Activated CD8-positive, alpha-beta memory T cell treated with anti-CD3 and anti-CD28 coated beads, Interleukin-2, amount 10 ng/mL, durations not matched to agents 7 days and 5 days (primary cell): ENCODE data around the gene FYB1. TPM values are rescaled to one million over a fixed set of nuclear protein-coding genes. Genes with fewer than 3 reads are reported as not detected.
A peak's percentile ranks its signal among the peaks of the same experiment; 100 is the strongest.

ENCODE experiments used
- ATAC-seq: fragments of 150-1000 bp; cut with Tn5 transposase; one replicate; pipeline ENCODE4 v1.10.0; 2021; ENCODE audit warnings: moderate library complexity
- CTCF ChIA-PET: fragments of 350-600 bp; sonication (Branson Sonifier 250); formaldehyde crosslinking; loops from one replicate; lab custom pipeline; 2021; ENCODE audit warnings: antibody characterized with exemption; lab: Charles Lee
- DNase-seq: peaks from one replicate; pipeline ENCODE4 v3.0.0-alpha.2; 2020
- H3K27ac Mint-ChIP-seq: one replicate; pipeline ENCODE4 v1.8.0; 2021; ENCODE audit warnings: mild to moderate bottlenecking, mixed read lengths
- H3K27me3 Mint-ChIP-seq: one replicate; pipeline ENCODE4 v1.8.0; 2021; ENCODE audit warnings: mixed read lengths
- H3K36me3 Mint-ChIP-seq: one replicate; pipeline ENCODE4 v1.8.0; 2021; ENCODE audit warnings: mild to moderate bottlenecking, mixed read lengths
- H3K4me1 Mint-ChIP-seq: one replicate; pipeline ENCODE4 v1.8.0; 2021; ENCODE audit warnings: mixed read lengths
- H3K4me3 Mint-ChIP-seq: one replicate; pipeline ENCODE4 v1.8.0; 2021; ENCODE audit warnings: mild to moderate bottlenecking, moderate library complexity, mixed read lengths
- H3K9me3 Mint-ChIP-seq: one replicate; pipeline ENCODE4 v1.8.0; 2022; ENCODE audit warnings: low read depth, mixed read lengths
- total RNA-seq, 2 experiments: library from RNA; stranded (reverse); gene quantifications; one replicate each; pipeline ENCODE4 v1.2.3, GENCODE V29; 2021

FYB1 gene
- total RNA-seq, 2 experiments from 2014 or later, result 198 to 270 TPM

DNA sequence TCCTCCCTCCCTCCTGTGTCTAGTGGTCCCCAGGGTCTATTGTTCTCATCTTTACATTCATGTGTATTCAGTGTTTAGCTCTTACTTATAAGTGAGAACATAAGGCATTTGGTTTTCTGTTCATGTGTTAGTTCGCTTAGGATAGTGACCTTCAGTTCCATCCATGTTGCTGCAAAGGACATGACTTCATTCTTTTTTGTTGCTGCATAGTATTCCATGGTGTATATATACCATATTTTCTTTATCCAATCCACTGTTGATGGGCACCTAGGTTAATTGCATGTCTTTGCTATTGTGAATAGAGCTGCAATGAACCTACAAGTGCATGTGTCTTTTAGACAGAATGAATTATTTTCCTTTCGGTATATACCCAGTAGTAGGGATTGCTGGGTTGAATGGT, 46.8 kb downstream of the FYB1 start:
- no peak for ATAC-seq
- Mint-ChIP-seq H3K4me3 (no peak overlapping the region), H3K36me3 (peaks cover 67% of the 10 kb centered on the region), H3K9me3 (peaks cover 5% of the 10 kb centered on the region), H3K4me1 (peaks cover 90% of the 10 kb centered on the region), H3K27ac (no peak overlapping the region), H3K27me3 (no peaks in the 10 kb centered on the region)
- CTCF ChIA-PET, result interaction anchor here (0.7 to 2.9 kb wide), 3 partner anchors 8 to 44 kb away, joined by 3 to 14 read pairs (median 3); no protein-coding TSS in a partner anchor
- no peak for DNase-seq

- CTCF ChIA-PET, result interaction anchor here (1.0 kb wide), 1 partner anchor 25 kb away, joined by 3 read pairs; no protein-coding TSS in a partner anchor
- Mint-ChIP-seq H3K4me1 (peaks cover 90% of the 10 kb centered on the region), H3K4me3 (no peak overlapping the region), H3K36me3 (peaks cover 73% of the 10 kb centered on the region), H3K9me3 (peaks cover 5% of the 10 kb centered on the region), H3K27ac (peak overlapping the region; percentile 57), H3K27me3 (no peaks in the 10 kb centered on the region)
- DNase-seq (no peak), ATAC-seq (no peak)
Measured at GRCh38 chr5:39171647-39172046, 47.7 kb downstream of the FYB1 start.

GRCh38 chr5:39169081-39169480, 50.3 kb downstream of the FYB1 start:
- Mint-ChIP-seq H3K9me3 (peaks cover 5% of the 10 kb centered on the region), H3K4me3 (no peak overlapping the region), H3K36me3 (peaks cover 72% of the 10 kb centered on the region), H3K27me3 (no peaks in the 10 kb centered on the region), H3K27ac (peak overlapping the region; percentile 44), H3K4me1 (peaks cover 90% of the 10 kb centered on the region)
- CTCF ChIA-PET, result interaction anchor here (1.0 to 4.0 kb wide), 4 partner anchors 12 to 49 kb away, joined by 3 to 15 read pairs (median 8); no protein-coding TSS in a partner anchor
- DNase-seq, result no peak
- no peak for ATAC-seq

GRCh38 chr5:39167972-39168342, 51.4 kb downstream of the FYB1 start:
- peaks cover 90% of the 10 kb centered on the region for H3K4me1 Mint-ChIP-seq
- no peak for DNase-seq
- CTCF ChIA-PET, result interaction anchor here (2.8 to 4.0 kb wide), 2 partner anchors 14 to 50 kb away, joined by 12 to 15 read pairs; no protein-coding TSS in a partner anchor
- H3K9me3 Mint-ChIP-seq, result peaks cover 2% of the 10 kb centered on the region
- H3K27me3 Mint-ChIP-seq, result no peaks in the 10 kb centered on the region
- peak overlapping the region; percentile 83 for H3K27ac Mint-ChIP-seq
- H3K36me3 Mint-ChIP-seq, result peaks cover 64% of the 10 kb centered on the region
- H3K4me3 Mint-ChIP-seq, result peak overlapping the region; percentile 45
- ATAC-seq, result no peak

DNA sequence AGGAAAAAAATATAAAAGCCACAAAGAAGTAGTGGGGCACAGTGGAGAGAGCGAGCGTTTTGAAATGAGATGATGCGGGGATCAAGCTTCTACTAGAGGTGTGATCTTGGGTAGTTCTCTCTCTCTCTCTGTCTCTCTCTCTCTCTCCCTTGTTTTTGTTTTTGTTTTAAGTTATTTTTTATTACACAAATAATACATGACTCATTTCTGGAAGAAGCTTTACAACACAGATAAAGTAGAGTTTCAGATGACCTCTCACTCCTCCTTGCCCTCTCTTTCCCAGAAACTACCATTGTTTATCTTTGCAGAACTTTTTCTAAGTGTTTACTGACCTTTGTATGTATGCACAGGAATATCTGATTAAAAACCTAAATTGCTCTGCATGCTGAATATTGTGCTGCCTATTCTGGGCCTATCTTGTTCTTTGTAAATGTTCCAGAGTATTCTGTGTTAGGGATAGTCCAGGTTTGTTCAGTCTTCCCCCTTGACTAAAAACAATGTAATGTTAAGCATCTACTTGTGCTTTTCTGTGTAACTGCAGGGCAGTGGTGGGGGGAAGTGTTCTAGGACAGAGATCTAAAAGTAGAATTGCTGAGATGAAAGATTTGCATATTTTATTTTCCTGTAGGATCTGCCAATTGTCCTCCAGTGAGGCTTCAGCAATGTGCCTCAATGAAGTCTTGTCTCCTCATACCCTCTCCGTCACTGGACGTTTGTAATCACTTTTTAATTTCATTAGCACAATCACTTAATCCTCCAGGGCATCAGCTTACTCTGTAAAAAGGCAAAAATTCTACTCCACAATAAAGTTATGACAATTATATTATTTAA, 52.0 kb downstream of the FYB1 start:
- Mint-ChIP-seq H3K27me3 (no peaks in the 10 kb centered on the region), H3K4me3 (peak overlapping the region; percentile 45), H3K36me3 (peaks cover 58% of the 10 kb centered on the region), H3K9me3 (no peaks in the 10 kb centered on the region), H3K27ac (peak overlapping the region; percentile 83), H3K4me1 (peaks cover 85% of the 10 kb centered on the region)
- DNase-seq, result no peak
- CTCF ChIA-PET, result interaction anchor here (0.7 to 4.0 kb wide), 7 partner anchors 13 to 50 kb away, joined by 3 to 17 read pairs (median 5); no protein-coding TSS in a partner anchor
- ATAC-seq, result peak; percentile 31

DNA sequence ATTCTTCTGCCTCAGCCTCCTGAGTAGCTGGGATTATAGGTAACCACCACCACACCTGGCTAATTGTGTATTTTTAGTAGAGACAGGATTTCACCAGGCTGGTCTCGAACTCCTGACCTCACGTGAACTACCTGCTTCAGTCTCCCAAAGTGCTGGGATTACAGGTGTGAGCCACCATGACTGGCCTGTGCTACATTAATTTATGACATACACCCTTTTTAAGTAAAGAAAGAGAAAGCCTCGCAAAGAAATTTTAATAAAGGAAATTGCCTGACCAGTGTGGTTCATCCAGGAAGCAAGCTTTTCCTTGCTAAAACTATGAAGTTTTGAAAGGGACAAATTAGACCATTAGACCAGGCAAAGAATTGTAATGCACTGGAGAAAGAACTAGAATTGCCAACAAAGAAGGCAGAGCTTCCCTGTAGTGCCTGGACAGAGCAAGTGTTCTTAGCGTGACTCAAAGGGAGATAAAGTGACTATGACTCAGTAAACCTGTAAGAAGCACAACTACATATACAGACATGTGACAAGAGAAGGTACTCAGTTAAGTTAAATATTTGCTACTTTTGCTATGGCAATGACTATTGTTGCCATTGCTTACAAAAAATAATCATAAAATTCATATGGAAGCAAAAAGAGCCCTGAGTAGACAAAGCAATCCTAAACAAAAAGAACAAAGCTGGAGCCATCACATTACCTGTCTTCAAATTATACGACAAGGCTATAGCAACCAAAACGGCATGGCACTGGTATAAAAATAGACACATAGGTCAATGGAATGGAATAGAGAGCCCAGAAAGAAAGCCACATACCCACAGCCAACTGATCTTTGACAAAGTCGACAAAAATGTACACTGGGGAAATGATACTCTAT, 54.6 kb downstream of the FYB1 start:
- Mint-ChIP-seq H3K27ac (peak overlapping the region; percentile 90), H3K36me3 (peaks cover 49% of the 10 kb centered on the region), H3K4me3 (peak overlapping the region; percentile 48), H3K4me1 (peaks cover 80% of the 10 kb centered on the region), H3K9me3 (no peaks in the 10 kb centered on the region), H3K27me3 (no peaks in the 10 kb centered on the region)
- peak; percentile 93 for ATAC-seq
- CTCF ChIA-PET, result interaction anchor here (1.0 to 3.4 kb wide), 14 partner anchors 9 to 118 kb away, joined by 3 to 17 read pairs (median 6); no protein-coding TSS in a partner anchor
- DNase-seq, result peak; percentile 57

DNA sequence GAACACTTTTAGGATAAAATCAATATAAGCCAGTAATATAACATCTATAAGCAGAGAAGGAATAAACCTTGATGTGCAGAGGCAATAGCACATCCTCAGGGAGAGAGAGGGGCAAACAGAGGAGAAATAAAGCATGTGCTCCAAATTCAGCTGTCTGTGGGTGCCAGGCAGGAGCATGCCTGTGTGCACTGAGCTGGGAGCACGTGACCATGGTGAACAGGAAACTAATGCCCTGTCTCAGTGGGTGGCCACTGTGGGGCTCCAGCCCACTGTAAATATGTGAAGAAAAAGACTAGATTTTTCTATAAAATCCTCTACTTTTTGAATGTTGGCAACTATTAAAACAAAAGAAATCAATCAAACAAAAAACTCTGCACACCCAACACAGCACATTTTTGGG, 55.3 kb downstream of the FYB1 start:
- H3K27ac Mint-ChIP-seq, result peak overlapping the region; percentile 90
- CTCF ChIA-PET, result interaction anchor here (0.6 to 2.7 kb wide), 7 partner anchors 10 to 53 kb away, joined by 3 to 14 read pairs (median 10); no protein-coding TSS in a partner anchor
- peak overlapping the region; percentile 48 for H3K4me3 Mint-ChIP-seq
- DNase-seq (peak; percentile 76), ATAC-seq (peak; percentile 52)
- H3K4me1 Mint-ChIP-seq, result peaks cover 78% of the 10 kb centered on the region
- peaks cover 47% of the 10 kb centered on the region for H3K36me3 Mint-ChIP-seq
- H3K9me3 Mint-ChIP-seq, result no peaks in the 10 kb centered on the region
- H3K27me3 Mint-ChIP-seq, result no peaks in the 10 kb centered on the region

- Mint-ChIP-seq H3K27me3 (no peaks in the 10 kb centered on the region), H3K9me3 (no peaks in the 10 kb centered on the region), H3K4me1 (peaks cover 79% of the 10 kb centered on the region), H3K36me3 (peaks cover 54% of the 10 kb centered on the region), H3K27ac (peak overlapping the region; percentile 37), H3K4me3 (peak overlapping the region; percentile 31)
- DNase-seq (no peak), ATAC-seq (no peak)
- CTCF ChIA-PET, result no interaction called here
Measured at GRCh38 chr5:39161578-39161977, 57.8 kb downstream of the FYB1 start.

- CTCF ChIA-PET, result interaction anchor here (0.5 kb wide), 1 partner anchor 26 kb away, joined by 4 read pairs; no protein-coding TSS in a partner anchor
- Mint-ChIP-seq H3K36me3 (peaks cover 48% of the 10 kb centered on the region), H3K9me3 (no peaks in the 10 kb centered on the region), H3K4me1 (peaks cover 79% of the 10 kb centered on the region), H3K27me3 (no peaks in the 10 kb centered on the region), H3K4me3 (no peak overlapping the region), H3K27ac (no peak overlapping the region)
- no peak for DNase-seq
- ATAC-seq, result no peak
Measured at GRCh38 chr5:39160576-39161213, 58.7 kb downstream of the FYB1 start.

DNA sequence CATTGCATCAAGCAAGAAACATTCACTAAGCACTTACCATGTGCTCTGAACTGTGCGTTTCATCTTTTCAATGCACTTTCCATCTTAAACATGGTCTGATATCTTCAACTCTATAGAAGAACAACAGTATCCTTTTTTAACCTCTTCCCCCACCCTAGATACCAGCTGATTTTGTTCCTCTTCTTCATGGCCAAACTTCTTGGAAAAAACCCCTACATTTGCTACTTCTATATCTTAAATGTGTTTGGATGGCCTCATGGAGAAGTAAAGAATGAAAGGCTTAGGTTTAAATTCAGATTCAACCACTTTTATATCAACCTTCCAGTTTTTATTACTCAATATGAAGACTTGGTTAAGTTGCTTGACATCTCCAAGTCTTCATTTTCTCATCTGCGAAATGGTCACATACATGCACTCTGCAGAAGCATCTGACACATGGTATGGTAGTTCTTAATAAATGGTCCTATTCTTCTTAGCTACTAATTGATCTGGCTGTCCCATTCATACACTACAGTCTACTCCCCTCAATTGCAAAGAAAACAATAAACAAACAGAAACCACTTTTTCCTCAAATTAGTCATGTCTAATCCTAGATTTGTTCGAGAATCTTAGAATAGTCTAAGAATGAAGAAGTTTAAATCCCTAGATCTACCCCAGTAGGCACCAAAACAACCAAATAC, 59.4 kb downstream of the FYB1 start:
- Mint-ChIP-seq H3K4me3 (no peak overlapping the region), H3K27ac (no peak overlapping the region), H3K9me3 (no peaks in the 10 kb centered on the region), H3K4me1 (peaks cover 78% of the 10 kb centered on the region), H3K36me3 (peaks cover 43% of the 10 kb centered on the region), H3K27me3 (no peaks in the 10 kb centered on the region)
- CTCF ChIA-PET, result no interaction called here
- ATAC-seq (no peak), DNase-seq (no peak)

DNA sequence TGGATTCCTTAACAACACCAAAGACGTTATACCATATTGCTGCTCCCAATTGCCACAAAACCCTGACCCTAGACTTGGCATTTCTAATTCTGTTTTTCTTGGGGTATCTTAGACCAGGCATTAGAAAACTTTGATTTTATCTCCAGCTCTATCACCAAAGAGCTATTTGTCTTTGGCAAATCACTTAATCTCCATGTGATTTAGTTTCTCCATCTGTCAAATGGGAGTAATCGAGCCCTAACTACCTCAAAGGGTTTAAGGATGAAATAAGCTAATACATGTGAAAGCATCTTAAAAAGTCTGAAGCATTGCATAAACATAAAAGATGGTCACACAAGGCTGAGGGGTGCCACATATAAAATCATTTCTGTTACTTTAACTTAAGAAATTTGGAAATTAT, 60.6 kb downstream of the FYB1 start:
- Mint-ChIP-seq H3K27me3 (no peaks in the 10 kb centered on the region), H3K4me1 (peaks cover 73% of the 10 kb centered on the region), H3K9me3 (no peaks in the 10 kb centered on the region), H3K36me3 (peaks cover 41% of the 10 kb centered on the region), H3K4me3 (no peak overlapping the region), H3K27ac (no peak overlapping the region)
- DNase-seq (no peak), ATAC-seq (no peak)
- CTCF ChIA-PET, result no interaction called here

- no peak overlapping the region for H3K4me3 Mint-ChIP-seq
- DNase-seq, result no peak
- H3K27ac Mint-ChIP-seq, result no peak overlapping the region
- H3K36me3 Mint-ChIP-seq, result peaks cover 43% of the 10 kb centered on the region
- H3K9me3 Mint-ChIP-seq, result no peaks in the 10 kb centered on the region
- CTCF ChIA-PET, result interaction anchor here (0.7 to 1.1 kb wide), 2 partner anchors 45 to 48 kb away, joined by 3 read pairs; no protein-coding TSS in a partner anchor
- no peak for ATAC-seq
- peaks cover 73% of the 10 kb centered on the region for H3K4me1 Mint-ChIP-seq
- no peaks in the 10 kb centered on the region for H3K27me3 Mint-ChIP-seq
Measured at GRCh38 chr5:39158127-39158593, 61.2 kb downstream of the FYB1 start.
